Trophoblast cell (in vitro differentiated cells and primary cell): ENCODE measurements around the gene SYT5.

Experiments
- DNase-seq, 2 donors: peaks; one replicate each; pipeline ENCODE4 v3.0.0-alpha.2; 2016
- H2AFZ ChIP-seq: 2 replicates; pipeline ENCODE4 v1.6.1; 2013; ENCODE audit warnings: low read length, moderate library complexity, mild to moderate bottlenecking; ENCODE audit not compliant: insufficient read depth, poor library complexity
- H2AK5ac ChIP-seq: 2 replicates; pipeline ENCODE4 v1.6.1; 2013; ENCODE audit warnings: mild to moderate bottlenecking, low read length
- H2BK120ac ChIP-seq: 2 replicates; pipeline ENCODE4 v1.6.1; 2013; ENCODE audit warnings: low read length, mild to moderate bottlenecking, moderate library complexity; ENCODE audit not compliant: insufficient read depth, poor library complexity
- H2BK12ac ChIP-seq: 2 replicates; pipeline ENCODE4 v1.6.1; 2013; ENCODE audit warnings: mild to moderate bottlenecking, low read length, moderate library complexity
- H2BK5ac ChIP-seq: 2 replicates; pipeline ENCODE4 v1.6.1; 2013; ENCODE audit warnings: low read length, low read depth, moderate library complexity, mild to moderate bottlenecking; ENCODE audit not compliant: poor library complexity
- H3K14ac ChIP-seq: 2 replicates; pipeline ENCODE4 v1.6.1; 2013; ENCODE audit warnings: mild to moderate bottlenecking, low read length
- H3K18ac ChIP-seq: 2 replicates; pipeline ENCODE4 v1.6.1; 2013; ENCODE audit warnings: mild to moderate bottlenecking, low read length
- H3K23ac ChIP-seq: 2 replicates; pipeline ENCODE4 v1.6.1; 2013; ENCODE audit warnings: low read length
- H3K27ac ChIP-seq: 2 replicates; pipeline ENCODE4 v1.5.1; 2013; ENCODE audit warnings: low read depth, mild to moderate bottlenecking, inconsistent platforms, low read length, moderate library complexity
- H3K27me3 ChIP-seq: 2 replicates; pipeline ENCODE4 v1.6.1; 2013; ENCODE audit warnings: inconsistent platforms, mild to moderate bottlenecking, low read length, moderate library complexity; ENCODE audit not compliant: insufficient read depth
- H3K36me3 ChIP-seq, 2 experiments: 1 replicate in 1 of 2; 2 replicates in 1 of 2; pipeline ENCODE4 v1.6.1; 2013; ENCODE audit warnings: low read length in 2 of 2, mild to moderate bottlenecking in 2 of 2, moderate library complexity in 1 of 2; ENCODE audit not compliant: insufficient read depth in 2 of 2, control insufficient read depth in 1 of 2
- H3K4ac ChIP-seq: 2 replicates; pipeline ENCODE4 v1.6.1; 2013; ENCODE audit warnings: low read depth, mild to moderate bottlenecking, low read length, moderate library complexity
- H3K4me1 ChIP-seq, 2 experiments: 1 replicate in 1 of 2; 2 replicates in 1 of 2; pipeline ENCODE4 v1.6.1; 2013; ENCODE audit warnings: low read length in 2 of 2, mild to moderate bottlenecking in 2 of 2, moderate library complexity in 1 of 2; ENCODE audit not compliant: insufficient read depth in 2 of 2, control insufficient read depth in 1 of 2
- H3K4me2 ChIP-seq: 2 replicates; pipeline ENCODE4 v1.6.1; 2013; ENCODE audit warnings: inconsistent platforms, mild to moderate bottlenecking, low read length, moderate library complexity
- H3K4me3 ChIP-seq: 2 replicates; pipeline ENCODE4 v1.5.1; 2013; ENCODE audit warnings: mild to moderate bottlenecking, low read depth, low read length, inconsistent platforms
- H3K79me1 ChIP-seq: one replicate; pipeline ENCODE4 v1.6.1; 2013; ENCODE audit warnings: low read length
- H3K79me2 ChIP-seq: 2 replicates; pipeline ENCODE4 v1.6.1; 2013; ENCODE audit warnings: low read length, mild to moderate bottlenecking; ENCODE audit not compliant: control insufficient read depth, insufficient read depth, poor library complexity
- H3K9ac ChIP-seq: 2 replicates; pipeline ENCODE4 v1.6.1; 2013; ENCODE audit warnings: mild to moderate bottlenecking, low read length
- H3K9me3 ChIP-seq: 2 replicates; pipeline ENCODE4 v1.6.1; 2013; ENCODE audit warnings: low read depth, mild to moderate bottlenecking, control low read depth, inconsistent platforms, low read length; ENCODE audit not compliant: insufficient read depth
- H4K12ac ChIP-seq: 2 replicates; pipeline ENCODE4 v1.6.1; 2013; ENCODE audit warnings: low read depth, mild to moderate bottlenecking, low read length, moderate library complexity
- H4K8ac ChIP-seq: 2 replicates; pipeline ENCODE4 v1.6.1; 2013; ENCODE audit warnings: low read depth, mild to moderate bottlenecking, low read length, moderate library complexity
- H4K91ac ChIP-seq: one replicate; pipeline ENCODE4 v1.6.1; 2013; ENCODE audit warnings: low read depth, mild to moderate bottlenecking, low read length, moderate library complexity
- WGBS: extraction: QIAGEN DNeasy Blood & Tissue Kit; methylation state at CpG from one replicate; pipeline ENCODE4 v1.1.7; 2013; ENCODE audit warnings: missing lambda C conversion rate; ENCODE audit not compliant: insufficient read length, insufficient coverage; ENCODE audit errors: extremely low coverage; 5-methylcytosine and 5-hydroxymethylcytosine counted together

The SYT5 gene

GRCh38 chr19:55199620-55200204 is 19.6 kb upstream of the SYT5 start:
- Histone ChIP-seq H3K27me3 (no peaks in the 10 kb centered on the region), H2BK12ac (no peak overlapping the region), H3K27ac (no peak overlapping the region), H3K79me2 (no peaks in the 10 kb centered on the region), H4K12ac (no peak overlapping the region), H2AFZ (no peak overlapping the region), H3K36me3 (no peaks in the 10 kb centered on the region), H3K79me1 (no peaks in the 10 kb centered on the region), H2AK5ac (no peak overlapping the region), H3K23ac (no peak overlapping the region), H3K4me1 (no peaks in the 10 kb centered on the region), H3K18ac (no peak overlapping the region), H4K91ac (no peak overlapping the region), H3K4me3 (no peak overlapping the region), H3K14ac (no peak overlapping the region), H3K4ac (no peak overlapping the region), H2BK5ac (no peak overlapping the region), H2BK120ac (no peak overlapping the region), H3K9me3 (no peaks in the 10 kb centered on the region), H3K9ac (no peak overlapping the region), H4K8ac (no peak overlapping the region), H3K4me2 (no peak overlapping the region)
- no CpG with 5 or more reads among the region's 5 CpGs for WGBS
- DNase-seq = no peak

GRCh38 chr19:55198651-55199050 is 18.6 kb upstream of the SYT5 start:
- no CpG with 5 or more reads among the region's 5 CpGs for WGBS
- H3K79me2 ChIP-seq = no peaks in the 10 kb centered on the region

GRCh38 chr19:55197528-55197927 is 17.4 kb upstream of the SYT5 start:
- Histone ChIP-seq H2AFZ (no peak overlapping the region), H2BK120ac (no peak overlapping the region), H4K8ac (no peak overlapping the region), H3K36me3 (no peaks in the 10 kb centered on the region), H3K18ac (no peak overlapping the region), H3K9ac (no peak overlapping the region), H3K4me2 (no peak overlapping the region), H3K27ac (no peak overlapping the region), H4K91ac (no peak overlapping the region), H2BK5ac (no peak overlapping the region), H3K14ac (no peak overlapping the region), H2BK12ac (no peak overlapping the region), H3K79me2 (no peaks in the 10 kb centered on the region), H4K12ac (no peak overlapping the region), H3K27me3 (no peaks in the 10 kb centered on the region), H3K4me3 (no peak overlapping the region), H3K79me1 (no peaks in the 10 kb centered on the region), H3K23ac (no peak overlapping the region), H3K4me1 (no peaks in the 10 kb centered on the region), H3K4ac (no peak overlapping the region), H3K9me3 (no peaks in the 10 kb centered on the region), H2AK5ac (no peak overlapping the region)
- no CpG with 5 or more reads among the region's 4 CpGs for WGBS
- peak in 1 of 2 donors; percentile 22 for DNase-seq

More at GRCh38 chr19:55198651-55199050, 18.6 kb upstream of the SYT5 start:
- H4K8ac ChIP-seq = no peak overlapping the region
- H3K4me3 ChIP-seq = no peak overlapping the region
- H2AK5ac ChIP-seq = no peak overlapping the region
- no peaks in the 10 kb centered on the region for H3K36me3 ChIP-seq
- no peak overlapping the region for H2BK12ac ChIP-seq
- no peak overlapping the region for H3K14ac ChIP-seq
- H3K4ac ChIP-seq = no peak overlapping the region
- no peaks in the 10 kb centered on the region for H3K4me1 ChIP-seq
- no peak overlapping the region for H3K4me2 ChIP-seq
- H3K27ac ChIP-seq = no peak overlapping the region
- no peak for DNase-seq
- no peak overlapping the region for H2BK120ac ChIP-seq
- H3K79me1 ChIP-seq = no peaks in the 10 kb centered on the region
- H3K23ac ChIP-seq = no peak overlapping the region
- no peak overlapping the region for H4K12ac ChIP-seq
- no peaks in the 10 kb centered on the region for H3K9me3 ChIP-seq
- no peak overlapping the region for H2BK5ac ChIP-seq
- no peak overlapping the region for H3K9ac ChIP-seq
- H4K91ac ChIP-seq = no peak overlapping the region
- no peak overlapping the region for H2AFZ ChIP-seq
- no peaks in the 10 kb centered on the region for H3K27me3 ChIP-seq
- H3K18ac ChIP-seq = no peak overlapping the region

DNA sequence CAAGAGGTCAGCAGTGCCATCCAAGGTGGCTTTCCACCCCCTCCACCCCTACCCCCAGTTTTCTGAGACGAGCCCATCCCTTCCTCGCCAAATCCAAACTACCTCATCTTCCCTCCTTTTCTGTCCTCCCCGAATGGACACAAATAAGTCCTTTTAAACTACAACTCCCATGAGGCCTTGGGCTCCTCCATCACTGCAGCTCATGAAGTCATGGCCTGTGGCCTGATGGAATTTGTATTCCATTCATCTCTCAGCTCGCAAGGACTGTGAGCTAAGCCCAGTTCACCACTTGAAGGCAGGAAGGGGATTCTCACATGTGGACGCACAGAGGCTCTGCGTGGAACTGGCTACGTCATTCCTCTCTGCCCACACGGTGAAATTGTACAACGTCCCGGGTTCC is 16.7 kb upstream of the SYT5 start:
- no peak overlapping the region for H3K14ac ChIP-seq
- WGBS = 100% methylated on average over 1 of the region's 10 CpGs
- H2BK12ac ChIP-seq = no peak overlapping the region
- no peaks in the 10 kb centered on the region for H3K4me1 ChIP-seq
- no peak overlapping the region for H4K12ac ChIP-seq
- H3K27ac ChIP-seq = no peak overlapping the region
- H3K4ac ChIP-seq = no peak overlapping the region
- H3K79me2 ChIP-seq = no peaks in the 10 kb centered on the region
- H3K27me3 ChIP-seq = no peaks in the 10 kb centered on the region
- no peak overlapping the region for H4K91ac ChIP-seq
- H3K4me2 ChIP-seq = no peak overlapping the region
- H3K9me3 ChIP-seq = no peaks in the 10 kb centered on the region
- H4K8ac ChIP-seq = no peak overlapping the region
- H2AK5ac ChIP-seq = no peak overlapping the region
- no peaks in the 10 kb centered on the region for H3K36me3 ChIP-seq
- H2BK5ac ChIP-seq = no peak overlapping the region
- no peak overlapping the region for H3K9ac ChIP-seq
- no peak overlapping the region for H3K23ac ChIP-seq
- no peak overlapping the region for H3K4me3 ChIP-seq
- no peak for DNase-seq
- no peak overlapping the region for H2BK120ac ChIP-seq
- no peak overlapping the region for H3K18ac ChIP-seq
- no peaks in the 10 kb centered on the region for H3K79me1 ChIP-seq
- H2AFZ ChIP-seq = no peak overlapping the region
